GM12865 (cell line): Measurements from ENCODE around the gene SLC9A1.

Experiments
- DNase-seq: peaks from one replicate; pipeline ENCODE4 v3.0.0; 2010; ENCODE audit warnings: low read depth
- H3K4me3 ChIP-seq: 2 replicates; pipeline ENCODE4 v1.5.1; 2011; ENCODE audit warnings: mild to moderate bottlenecking, low read depth, low read length, control low read depth
- TF ChIP-seq, protein P1 (sequence below): IDR thresholded peaks from 2 replicates; pipeline ENCODE4 v1.5.1; 2011; ENCODE audit warnings: low read length, control low read depth, low read depth, inconsistent platforms; ENCODE audit not compliant: insufficient read depth; ENCODE audit errors: missing control alignments

SLC9A1 gene

GRCh38 chr1:27070390-27071048, 84.4 kb downstream of the SLC9A1 start:
- TF ChIP-seq, protein P1, sequence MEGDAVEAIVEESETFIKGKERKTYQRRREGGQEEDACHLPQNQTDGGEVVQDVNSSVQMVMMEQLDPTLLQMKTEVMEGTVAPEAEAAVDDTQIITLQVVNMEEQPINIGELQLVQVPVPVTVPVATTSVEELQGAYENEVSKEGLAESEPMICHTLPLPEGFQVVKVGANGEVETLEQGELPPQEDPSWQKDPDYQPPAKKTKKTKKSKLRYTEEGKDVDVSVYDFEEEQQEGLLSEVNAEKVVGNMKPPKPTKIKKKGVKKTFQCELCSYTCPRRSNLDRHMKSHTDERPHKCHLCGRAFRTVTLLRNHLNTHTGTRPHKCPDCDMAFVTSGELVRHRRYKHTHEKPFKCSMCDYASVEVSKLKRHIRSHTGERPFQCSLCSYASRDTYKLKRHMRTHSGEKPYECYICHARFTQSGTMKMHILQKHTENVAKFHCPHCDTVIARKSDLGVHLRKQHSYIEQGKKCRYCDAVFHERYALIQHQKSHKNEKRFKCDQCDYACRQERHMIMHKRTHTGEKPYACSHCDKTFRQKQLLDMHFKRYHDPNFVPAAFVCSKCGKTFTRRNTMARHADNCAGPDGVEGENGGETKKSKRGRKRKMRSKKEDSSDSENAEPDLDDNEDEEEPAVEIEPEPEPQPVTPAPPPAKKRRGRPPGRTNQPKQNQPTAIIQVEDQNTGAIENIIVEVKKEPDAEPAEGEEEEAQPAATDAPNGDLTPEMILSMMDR, result no peak
- DNase-seq, result no peak
- H3K4me3 ChIP-seq, result no peak overlapping the region

DNA sequence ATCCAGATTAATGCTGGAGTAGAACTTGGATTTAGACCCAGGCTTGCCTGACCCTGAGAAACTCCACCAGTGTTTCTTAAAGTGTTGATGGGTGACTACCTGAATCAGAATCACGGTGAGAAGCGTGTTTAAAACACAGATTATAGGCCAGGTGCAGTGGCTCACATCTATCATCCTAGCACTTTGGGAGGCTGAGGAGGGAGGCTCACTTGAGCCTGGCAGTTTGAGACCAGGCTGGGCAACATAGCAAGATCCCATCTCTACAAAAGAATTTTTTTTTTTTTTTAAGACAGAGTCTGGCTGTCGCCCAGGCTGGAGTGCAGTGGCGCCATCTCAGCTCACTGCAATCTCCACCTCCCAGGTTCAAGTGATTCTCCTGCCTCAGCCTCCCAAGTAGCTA, 86.0 kb downstream of the SLC9A1 start:
- no peak for DNase-seq
- TF ChIP-seq, protein P1, result no peak
- no peak overlapping the region for H3K4me3 ChIP-seq

DNA sequence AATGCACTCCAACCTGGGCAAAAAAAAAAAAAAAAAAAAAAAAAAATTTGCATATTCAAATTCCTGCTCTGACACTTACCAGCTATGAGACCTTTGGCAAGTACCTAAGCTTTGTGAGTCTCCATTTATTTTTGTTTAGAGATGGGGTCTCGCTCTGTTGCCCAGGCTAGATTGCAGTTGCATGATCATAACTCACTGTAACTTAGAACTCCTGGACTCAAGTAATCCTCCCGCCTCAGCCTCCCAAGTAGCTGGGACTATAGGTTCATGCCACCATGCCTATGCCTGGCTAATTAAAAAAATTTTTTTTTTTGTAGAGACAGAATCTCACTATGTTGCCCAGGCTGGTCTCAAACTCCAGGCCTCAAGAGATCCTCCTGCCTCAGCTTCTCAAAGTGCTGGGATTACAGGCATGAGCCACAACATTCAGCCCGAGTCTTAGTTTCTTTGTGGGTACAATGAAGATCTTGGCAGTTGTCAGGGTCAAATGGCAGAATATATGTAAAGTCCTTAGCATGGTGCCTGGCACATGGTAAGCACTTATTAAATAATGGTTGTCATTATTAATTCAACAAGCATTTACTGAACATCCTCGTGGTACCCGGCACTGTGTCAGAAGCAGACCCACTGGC, 88.8 kb downstream of the SLC9A1 start:
- DNase-seq, result no peak
- H3K4me3 ChIP-seq, result no peak overlapping the region
- TF ChIP-seq, protein P1, result no peak

- DNase-seq, result no peak
- TF ChIP-seq, protein P1, result no peak
- H3K4me3 ChIP-seq, result no peak overlapping the region
Observed at GRCh38 chr1:27060891-27061290, 94.0 kb downstream of the SLC9A1 start.

DNA sequence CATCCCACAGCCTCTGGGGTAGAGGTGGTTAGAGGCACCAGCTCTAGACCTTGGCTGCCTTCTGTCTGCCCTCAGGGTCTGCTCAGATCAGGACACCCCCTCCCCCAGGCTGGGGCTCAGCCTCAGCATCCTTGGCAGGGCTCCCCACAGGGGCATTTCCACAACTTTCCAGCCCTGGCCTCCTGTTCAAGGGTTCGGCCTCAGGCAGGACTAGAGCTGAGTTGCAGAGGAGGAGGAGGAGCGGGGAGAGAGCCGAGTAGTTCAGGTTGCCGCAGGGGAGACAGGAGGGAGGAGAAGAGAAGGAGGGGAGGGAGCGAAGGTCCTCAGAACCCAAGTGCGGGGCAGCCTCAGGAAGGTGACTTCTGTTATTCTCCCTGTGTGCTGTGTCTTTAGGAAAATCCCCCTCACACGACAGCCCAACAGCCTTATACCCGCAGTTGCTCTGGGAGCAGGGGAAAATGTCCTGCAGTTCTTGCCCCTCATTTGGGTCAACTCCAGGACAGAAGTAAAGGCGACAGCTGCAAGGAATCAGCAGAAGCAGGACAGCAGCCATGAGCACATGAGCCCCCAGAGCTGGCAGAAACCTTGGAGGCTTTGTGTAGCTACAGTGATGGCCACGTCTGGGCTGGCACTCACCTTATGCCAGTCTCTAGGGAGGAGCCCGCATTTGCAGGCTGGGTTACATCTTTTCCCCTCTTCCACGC, 95.8 kb downstream of the SLC9A1 start:
- TF ChIP-seq, protein P1, result no peak
- no peak for DNase-seq
- H3K4me3 ChIP-seq, result no peak overlapping the region

- no peak for DNase-seq
- TF ChIP-seq, protein P1, result no peak
- H3K4me3 ChIP-seq, result no peak overlapping the region
Observed at GRCh38 chr1:27057801-27058625, 96.9 kb downstream of the SLC9A1 start.
